GM18520 (cell line): ENCODE measurements around the gene PLEKHH1.
A peak's percentile ranks its signal among the peaks of the same experiment; 100 is the strongest.
"Not testable (repeated sequence)": the region's sequence is repeated elsewhere in the genome, so short reads cannot be mapped to it uniquely, and the experiment has no call there.

Source experiments
- ATAC-seq: cut with Tn5 transposase; IDR thresholded peaks from one replicate; pipeline ENCODE4 v1.9.1; 2021; ENCODE audit not compliant: unreplicated experiment

The PLEKHH1 gene

GRCh38 chr14:67620217-67620785, 87.2 kb downstream of the PLEKHH1 start:
- ATAC-seq: no peak

- no peak for ATAC-seq
These were observed 89.6 kb downstream of the PLEKHH1 start for GRCh38 chr14:67622675-67623074.

GRCh38 chr14:67623114-67623513, 90.0 kb downstream of the PLEKHH1 start:
- ATAC-seq: no peak

- not testable (repeated sequence) for ATAC-seq
These were observed 93.0 kb downstream of the PLEKHH1 start for GRCh38 chr14:67626131-67626530.

GRCh38 chr14:67627519-67627918, 94.4 kb downstream of the PLEKHH1 start:
- no peak for ATAC-seq

- no peak for ATAC-seq
These were observed 97.1 kb downstream of the PLEKHH1 start for GRCh38 chr14:67630186-67630585.

- no peak for ATAC-seq
These were observed 97.8 kb downstream of the PLEKHH1 start for GRCh38 chr14:67630938-67631337.

GRCh38 chr14:67633451-67634147, 100.5 kb downstream of the PLEKHH1 start:
- ATAC-seq: no peak

- peak; percentile 52 for ATAC-seq
These were observed 103.3 kb downstream of the PLEKHH1 start for GRCh38 chr14:67636361-67636919.

- ATAC-seq: no peak
These were observed 105.6 kb downstream of the PLEKHH1 start for GRCh38 chr14:67638642-67639041.
